Measurements from ENCODE around the gene NOS3.

NOS3 gene

GRCh38 chr7:150952331-150953050 lies 38.3 kb upstream of the NOS3 start:
- no peak for DNase-seq (ENCODE audit: low read depth)

DNA sequence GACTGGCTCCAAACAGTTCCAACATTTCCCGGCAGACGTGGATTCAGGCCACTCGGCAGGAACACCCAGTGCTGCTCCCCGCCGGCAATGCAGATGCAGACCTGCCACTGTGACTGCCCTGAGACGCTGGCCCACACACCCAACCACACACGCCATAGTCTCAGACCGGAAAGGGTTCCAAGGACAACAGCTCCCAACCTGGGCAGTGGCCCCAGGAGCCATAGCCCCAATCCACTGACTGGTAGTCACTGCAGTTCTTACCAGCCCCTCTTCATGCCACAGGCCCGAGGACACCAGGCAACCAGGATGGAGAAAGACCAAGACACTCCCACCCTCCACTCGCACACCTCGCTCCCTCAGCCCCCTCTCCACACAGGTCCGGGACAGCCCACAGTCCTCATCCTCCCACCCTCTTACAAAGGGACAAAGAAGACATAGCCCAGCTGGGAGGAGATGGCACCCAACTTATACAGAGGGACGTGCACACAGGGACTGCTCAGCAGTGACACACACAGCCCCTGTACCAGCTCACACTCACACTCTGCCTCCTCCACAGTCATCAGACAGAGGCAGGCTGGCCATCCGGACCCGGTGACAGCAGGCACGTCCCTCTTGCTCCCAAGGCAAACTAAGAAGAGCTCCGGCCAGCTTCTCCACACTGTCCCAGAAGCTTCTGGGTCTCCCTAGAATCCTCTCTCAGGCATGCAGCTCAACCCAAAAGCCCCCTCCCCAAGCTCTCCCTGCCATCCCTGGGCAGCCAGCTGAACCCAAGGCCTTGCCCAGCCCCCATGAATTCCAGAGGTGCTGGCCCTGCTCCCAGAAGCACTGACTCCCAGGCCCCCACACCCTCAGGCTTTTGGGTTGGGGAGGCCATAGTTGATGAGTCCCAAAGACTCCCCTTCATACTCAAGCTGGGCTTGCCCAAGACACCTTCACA lies 37.5 kb upstream of the NOS3 start:
- no peak for DNase-seq (ENCODE audit: low read depth)

DNA sequence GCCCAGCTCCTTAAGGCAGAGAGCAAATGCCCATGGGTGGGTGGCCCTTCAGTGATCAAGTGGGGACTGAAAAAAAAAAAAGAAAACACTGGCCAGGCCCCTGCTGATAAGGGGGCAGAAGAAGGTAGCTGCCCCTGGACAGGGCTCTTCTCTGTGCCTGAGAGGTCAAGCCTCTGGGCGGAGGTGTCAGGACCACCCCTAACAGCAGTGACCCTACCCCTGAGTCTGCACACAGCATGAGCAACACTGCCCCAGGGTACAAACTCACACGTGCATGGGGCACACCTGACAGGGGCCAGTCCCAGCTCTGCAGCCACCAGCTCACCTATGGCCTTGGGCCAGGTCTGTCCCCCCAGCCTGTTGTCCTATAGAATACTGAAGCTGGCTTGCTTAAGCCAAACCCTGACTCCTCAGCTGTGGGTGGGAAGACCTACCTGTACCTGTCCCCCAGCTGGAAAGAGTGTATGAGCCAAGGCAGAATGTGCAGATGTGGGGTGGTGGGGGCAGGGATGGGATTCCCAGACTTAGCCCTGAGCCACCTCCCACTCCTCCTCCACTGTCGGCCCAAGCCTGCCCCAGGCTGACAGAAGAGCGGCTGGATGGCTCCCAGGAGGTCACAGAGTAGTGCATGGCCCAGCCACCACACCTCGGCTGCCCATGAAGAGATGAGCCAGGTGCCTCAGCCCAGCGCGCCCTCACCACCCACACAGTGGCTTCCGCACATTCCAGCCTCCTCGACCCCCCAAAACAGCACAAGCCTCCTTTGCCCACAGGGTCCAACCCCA lies 36.4 kb upstream of the NOS3 start:
- DNase-seq (ENCODE audit: low read depth) = no peak

- no peak for DNase-seq (ENCODE audit: low read depth)
These were observed 35.8 kb upstream of the NOS3 start for GRCh38 chr7:150954986-150955518.

GRCh38 chr7:150955519-150956394 lies 35.1 kb upstream of the NOS3 start:
- DNase-seq (ENCODE audit: low read depth) = no peak

- no peak for DNase-seq (ENCODE audit: low read depth)
These were observed 34.3 kb upstream of the NOS3 start for GRCh38 chr7:150956395-150957132.

DNA sequence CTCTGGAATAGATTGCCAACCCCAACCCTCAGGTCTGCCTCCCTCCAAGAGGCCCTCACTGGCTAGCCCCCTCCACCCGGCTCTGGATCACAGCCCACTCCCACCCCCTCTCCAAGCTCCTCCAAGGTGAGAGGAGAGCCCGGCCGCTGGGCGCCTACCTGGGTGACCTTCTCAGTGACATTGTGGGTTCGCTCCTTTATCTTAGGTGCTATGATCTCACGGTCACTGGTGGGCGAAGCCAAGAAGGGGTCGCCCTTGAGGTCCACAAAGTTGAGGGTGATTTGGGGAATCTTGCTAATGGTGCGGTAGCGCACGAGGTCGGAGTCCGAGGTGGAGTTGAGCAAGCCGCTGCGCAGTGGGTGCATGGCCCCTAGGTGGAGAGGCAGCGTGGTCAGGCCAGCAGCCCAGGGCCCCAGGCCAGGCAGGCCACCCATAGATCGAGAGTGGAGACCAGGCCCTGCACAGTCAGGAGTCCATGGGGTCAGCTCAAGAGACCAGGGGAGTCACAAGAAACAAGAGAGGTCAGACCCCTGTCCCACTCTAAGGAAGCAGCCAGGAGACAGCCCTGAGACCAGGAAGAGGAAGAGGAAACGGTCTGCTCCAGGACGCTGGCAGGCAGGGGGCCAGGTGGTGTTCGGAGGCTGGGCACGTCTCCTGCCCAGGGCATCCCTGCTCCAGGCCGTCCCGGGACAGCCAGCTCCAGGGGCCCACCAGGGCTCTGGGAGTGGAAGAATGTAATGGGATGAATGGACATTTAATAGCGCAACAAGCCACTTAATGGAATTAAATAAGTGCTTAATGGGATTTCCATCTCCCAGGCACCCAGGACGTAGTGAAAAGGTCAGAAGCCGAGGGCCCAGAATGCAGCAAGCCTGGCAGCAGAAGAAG lies 33.4 kb upstream of the NOS3 start:
- DNase-seq (ENCODE audit: low read depth) = no peak

DNA sequence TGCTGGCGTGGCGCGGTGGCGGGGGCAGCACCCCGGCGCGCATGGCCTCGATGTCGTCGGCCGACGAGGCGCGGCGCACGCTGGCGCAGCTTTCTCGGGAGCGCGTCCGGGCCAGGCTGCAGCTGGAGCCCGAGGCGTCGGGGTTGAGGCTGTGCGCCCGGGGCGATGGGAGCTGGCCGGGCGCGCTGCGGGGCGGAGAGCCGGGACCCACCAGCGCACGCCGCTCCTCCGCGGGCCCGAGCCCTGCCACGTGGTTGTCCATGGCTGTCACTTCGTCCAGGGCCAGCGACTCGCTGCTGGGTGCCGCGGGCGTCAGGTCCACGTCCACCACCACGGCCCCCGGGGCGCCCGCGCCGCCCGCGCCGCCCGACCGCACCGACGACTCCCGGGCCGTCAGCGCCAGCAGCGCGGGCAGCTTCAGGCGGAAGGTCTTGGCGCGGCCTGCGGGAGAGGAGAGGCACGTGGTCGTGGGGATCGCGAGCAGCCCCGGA lies 32.7 kb upstream of the NOS3 start:
- no peak for DNase-seq (ENCODE audit: low read depth)

GRCh38 chr7:150958597-150958996 lies 32.2 kb upstream of the NOS3 start:
- DNase-seq (ENCODE audit: low read depth) = no peak

DNA sequence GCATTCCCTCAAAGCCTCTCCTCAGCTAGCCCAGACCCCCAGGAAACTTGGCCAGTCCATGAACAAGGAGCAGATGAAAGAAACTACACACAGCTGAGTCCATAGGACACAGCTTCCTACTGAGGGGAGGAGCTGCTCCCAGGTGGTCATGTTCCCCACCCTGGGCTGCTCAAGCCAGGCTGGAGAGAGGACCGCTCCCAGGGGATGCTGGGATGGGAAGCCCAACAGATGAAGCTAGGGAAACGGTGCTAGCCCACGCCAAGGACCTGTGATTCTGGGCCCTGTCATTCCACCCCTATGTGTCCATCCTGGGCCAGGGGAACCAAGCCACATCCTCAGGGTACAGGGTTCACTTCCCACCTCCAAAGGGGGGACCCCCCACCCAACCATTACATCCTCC lies 31.7 kb upstream of the NOS3 start:
- DNase-seq (ENCODE audit: low read depth) = no peak

DNA sequence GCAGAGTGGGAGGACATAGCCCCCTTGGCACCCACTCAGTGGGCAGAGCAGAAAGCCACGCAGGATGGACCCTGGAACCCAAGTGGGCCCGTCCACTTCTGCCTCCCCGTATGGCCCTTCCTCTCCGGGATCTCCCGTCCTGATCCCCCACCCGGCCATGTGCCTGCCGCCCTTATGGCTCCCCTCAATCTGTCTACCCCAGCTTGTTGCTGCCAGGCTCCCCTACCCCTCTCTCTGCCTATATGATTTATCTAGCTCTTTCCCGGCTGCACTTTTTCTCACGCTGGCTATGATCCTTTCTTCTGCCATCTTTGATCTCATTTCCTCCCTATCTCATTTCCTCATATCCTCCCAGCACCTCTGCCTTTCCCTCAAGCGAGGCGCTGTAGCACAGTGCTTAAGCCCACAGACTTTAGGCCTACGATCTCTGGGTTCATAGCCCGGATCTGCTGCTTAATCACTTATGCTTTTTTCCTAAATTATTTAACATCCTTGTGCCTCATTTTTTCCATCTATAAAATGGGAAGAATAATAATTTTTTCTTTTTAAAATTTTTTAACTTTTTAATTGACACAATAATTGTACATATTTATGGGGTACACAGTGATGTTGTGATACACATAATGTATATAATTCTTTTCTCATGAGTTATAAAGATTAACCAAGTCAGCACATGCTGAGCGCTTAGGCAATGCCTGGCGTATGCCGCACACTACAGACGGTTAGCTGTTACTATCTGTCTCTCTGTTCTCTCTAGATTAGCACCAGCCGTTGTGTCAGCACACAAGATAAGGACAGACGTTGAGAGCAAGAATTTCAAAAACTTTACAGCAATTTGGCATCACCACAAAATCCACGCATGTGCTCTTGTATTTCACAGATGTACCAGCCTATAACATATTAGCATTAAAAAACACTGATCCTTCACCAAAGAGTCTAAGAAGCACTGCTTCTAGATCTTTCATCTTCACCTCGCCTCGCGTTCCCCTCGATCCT lies 30.8 kb upstream of the NOS3 start:
- DNase-seq (ENCODE audit: low read depth) = no peak

DNA sequence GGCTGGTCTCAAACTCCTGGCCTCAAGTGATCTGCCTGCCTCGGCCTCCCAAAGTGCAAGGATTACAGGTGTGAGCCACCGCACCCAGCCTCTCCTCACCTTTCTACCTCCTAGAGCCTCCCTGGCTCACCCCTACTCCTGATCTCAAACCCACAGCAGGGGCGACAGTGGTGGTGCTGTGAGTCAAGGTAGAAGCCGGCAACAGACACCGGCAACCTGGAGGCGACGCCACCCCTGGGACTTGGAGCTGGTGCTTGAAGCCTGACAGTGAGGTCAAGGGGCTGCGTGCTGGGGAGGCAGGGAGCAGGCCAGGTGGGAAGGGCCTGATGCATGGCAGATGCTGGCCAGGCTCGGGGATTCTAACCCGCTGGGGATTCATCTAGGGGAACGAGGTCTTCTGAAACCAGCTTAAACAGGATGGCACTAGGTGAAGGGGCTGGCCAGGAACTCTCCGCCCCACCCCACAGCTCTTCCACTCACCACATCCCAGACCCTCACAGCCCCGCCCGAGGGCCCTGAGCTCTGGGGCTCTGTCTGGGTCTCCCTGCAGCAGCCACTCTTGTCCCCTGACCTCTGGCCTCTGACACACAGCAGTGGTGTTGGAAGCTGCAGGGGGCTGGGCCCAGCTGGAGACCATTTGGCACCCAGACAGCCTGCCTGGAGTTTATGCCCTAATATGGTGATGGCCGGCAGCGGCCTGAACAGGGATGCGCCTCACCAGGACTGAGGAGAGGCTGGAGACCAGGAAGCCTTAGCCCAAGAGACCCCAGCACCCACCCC lies 29.1 kb upstream of the NOS3 start:
- no peak for DNase-seq (ENCODE audit: low read depth)

GRCh38 chr7:150962290-150962552 lies 28.6 kb upstream of the NOS3 start:
- DNase-seq (ENCODE audit: low read depth) = no peak

GRCh38 chr7:150962553-150963399 lies 28.0 kb upstream of the NOS3 start:
- peak; percentile 5 for DNase-seq (ENCODE audit: low read depth)

DNA sequence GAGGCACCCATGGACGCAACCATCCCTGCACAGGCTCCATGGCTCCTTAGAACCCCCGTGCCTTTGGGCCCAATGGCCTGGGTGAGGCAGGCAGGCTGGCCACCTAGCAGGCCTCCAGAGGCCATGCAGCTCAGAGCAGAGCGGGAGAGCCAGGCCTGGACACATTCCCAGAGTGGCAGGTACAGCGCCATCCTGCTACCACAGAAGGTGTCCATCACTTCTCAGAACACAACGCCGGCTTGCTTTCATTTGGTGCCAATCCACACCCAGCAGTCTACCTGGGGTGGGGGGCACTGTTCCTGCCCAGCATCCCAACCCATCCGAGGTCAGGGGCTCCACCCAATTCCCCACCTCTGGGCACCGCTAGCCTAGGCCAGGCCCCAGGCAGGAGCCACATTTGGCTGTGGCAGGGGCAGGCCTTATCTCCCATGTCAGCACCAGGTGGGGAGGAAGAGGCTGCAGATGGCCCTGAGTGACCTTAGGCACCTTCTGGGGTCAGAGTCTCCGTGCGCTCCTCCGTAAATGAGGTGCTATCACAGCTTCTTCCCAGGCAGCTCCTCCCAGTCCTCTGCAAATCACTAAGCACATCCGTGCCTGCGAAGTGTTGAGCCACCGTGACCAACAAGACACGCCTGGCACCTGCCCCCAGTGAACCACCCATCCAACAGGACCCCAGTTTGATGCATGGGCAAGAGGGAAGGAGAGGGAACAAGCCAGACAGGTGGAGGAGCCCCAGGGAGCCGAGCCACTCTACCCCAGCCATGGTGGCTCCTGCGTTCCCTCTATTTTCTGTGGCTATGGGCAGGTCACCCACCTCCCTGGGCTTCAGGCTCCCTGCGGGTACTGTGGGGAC lies 26.9 kb upstream of the NOS3 start:
- DNase-seq (ENCODE audit: low read depth) = no peak

Measured in fibroblast of the conjunctiva (primary cell).